ENCODE results near the gene GSTM3. TPM values are rescaled to one million over a fixed set of nuclear protein-coding genes. Genes with fewer than 3 reads are reported as not detected.
"Not testable (repeated sequence)": the region's sequence is repeated elsewhere in the genome, so short reads cannot be mapped to it uniquely, and the experiment has no call there.

The GSTM3 gene
- total RNA-seq, 1 experiment from 2014 or later: 223 TPM

DNA sequence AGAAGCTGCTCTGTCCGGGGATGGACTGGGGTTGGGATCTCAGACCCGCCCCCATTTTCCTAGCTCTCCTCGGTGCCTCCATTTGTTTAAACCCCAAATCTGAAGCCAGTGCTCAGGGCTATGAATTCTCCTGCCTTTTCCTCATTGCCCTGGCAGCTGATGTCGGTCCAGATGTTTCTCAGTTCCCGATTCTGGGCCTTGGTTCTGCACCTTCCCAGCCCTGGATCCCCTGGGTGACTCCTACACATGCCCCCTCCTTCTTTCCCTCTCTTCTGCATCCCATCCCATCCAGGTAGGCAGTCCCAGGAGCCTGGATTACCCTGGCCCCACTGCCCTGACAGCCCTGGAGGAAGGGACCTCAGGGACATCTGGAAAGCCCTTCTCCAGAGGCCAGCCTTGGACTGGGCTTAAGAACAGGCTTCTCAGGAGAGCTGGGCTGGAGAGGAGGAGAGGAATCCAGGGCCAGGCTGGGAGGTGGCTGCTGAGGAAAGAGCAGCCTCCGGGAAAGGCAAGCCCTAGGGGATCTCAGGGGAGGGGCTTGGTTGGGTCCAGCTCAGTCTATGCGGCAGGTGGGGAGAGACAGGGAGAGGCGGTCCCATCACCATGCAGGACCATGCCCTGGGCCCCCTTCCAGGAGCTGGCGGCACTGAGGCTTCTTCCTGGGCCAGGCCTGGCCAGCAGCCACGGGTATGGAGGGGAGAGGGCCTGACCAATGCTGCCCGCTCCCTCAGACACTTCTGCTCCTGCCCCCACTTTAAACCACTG lies 29.7 kb upstream of the GSTM3 start:
- no peak for DNase-seq (ENCODE audit: low read depth in 1 of 2, low spot score in 2 of 2)
- no peaks in the 10 kb centered on the region for H3K36me3 ChIP-seq
- no peak overlapping the region for H3K27ac ChIP-seq
- H3K27me3 ChIP-seq (replicated peaks): no peaks in the 10 kb centered on the region
- H3K9me3 ChIP-seq (replicated peaks): no peaks in the 10 kb centered on the region
- H3K4me3 ChIP-seq: no peak overlapping the region
- H3K4me1 ChIP-seq (replicated peaks): peaks cover 13% of the 10 kb centered on the region

- no peak for DNase-seq (ENCODE audit: low read depth in 1 of 2, low spot score in 2 of 2)
- Histone ChIP-seq H3K4me3 (no peak overlapping the region), H3K4me1 (replicated peaks) (peaks cover 13% of the 10 kb centered on the region), H3K36me3 (no peaks in the 10 kb centered on the region), H3K27ac (no peak overlapping the region), H3K9me3 (replicated peaks) (no peaks in the 10 kb centered on the region), H3K27me3 (replicated peaks) (no peaks in the 10 kb centered on the region)
Observed at GRCh38 chr1:109769330-109770078, 28.7 kb upstream of the GSTM3 start.

DNA sequence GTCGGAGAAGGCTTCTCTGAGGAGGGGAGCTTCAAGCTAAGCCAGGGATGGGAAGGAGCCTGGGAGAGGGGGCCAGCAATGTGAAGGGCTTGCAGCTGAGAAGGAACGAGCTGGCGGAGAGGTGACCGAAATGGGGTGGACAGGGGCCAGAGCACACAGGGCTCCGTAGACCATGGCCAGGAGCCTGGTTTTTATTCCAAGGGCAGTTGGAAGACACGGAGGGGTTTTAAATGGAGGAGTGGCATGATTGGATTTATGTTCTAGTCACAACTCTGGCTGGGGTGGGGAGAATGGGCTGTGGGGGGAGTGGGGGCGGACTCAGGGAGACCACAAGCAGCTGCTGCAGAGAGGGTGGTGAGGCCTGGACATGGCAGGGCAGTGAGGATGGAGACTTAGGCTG lies 28.0 kb upstream of the GSTM3 start:
- no peaks in the 10 kb centered on the region for H3K36me3 ChIP-seq
- no peaks in the 10 kb centered on the region for H3K9me3 ChIP-seq (replicated peaks)
- no peak for DNase-seq (ENCODE audit: low read depth in 1 of 2, low spot score in 2 of 2)
- peaks cover 14% of the 10 kb centered on the region for H3K4me1 ChIP-seq (replicated peaks)
- H3K27ac ChIP-seq: no peak overlapping the region
- no peaks in the 10 kb centered on the region for H3K27me3 ChIP-seq (replicated peaks)
- H3K4me3 ChIP-seq: no peak overlapping the region

DNA sequence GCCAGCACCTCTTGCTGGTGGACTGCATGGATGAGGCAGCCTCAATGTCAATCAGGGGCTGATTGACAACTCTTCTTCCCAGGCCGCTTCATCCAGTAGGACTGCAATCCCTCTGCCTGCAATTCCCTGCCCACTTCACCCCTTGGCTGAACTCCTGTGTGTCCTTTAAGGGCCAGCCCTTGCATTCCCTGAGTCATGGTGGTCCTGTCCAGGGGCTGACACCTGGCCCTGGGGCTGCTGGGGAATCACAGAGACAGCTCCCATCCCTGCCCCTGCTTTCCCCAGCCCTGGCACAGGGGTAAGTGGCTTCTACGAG lies 27.5 kb upstream of the GSTM3 start:
- no peak for DNase-seq (ENCODE audit: low read depth in 1 of 2, low spot score in 2 of 2)
- H3K27ac ChIP-seq: no peak overlapping the region

DNA sequence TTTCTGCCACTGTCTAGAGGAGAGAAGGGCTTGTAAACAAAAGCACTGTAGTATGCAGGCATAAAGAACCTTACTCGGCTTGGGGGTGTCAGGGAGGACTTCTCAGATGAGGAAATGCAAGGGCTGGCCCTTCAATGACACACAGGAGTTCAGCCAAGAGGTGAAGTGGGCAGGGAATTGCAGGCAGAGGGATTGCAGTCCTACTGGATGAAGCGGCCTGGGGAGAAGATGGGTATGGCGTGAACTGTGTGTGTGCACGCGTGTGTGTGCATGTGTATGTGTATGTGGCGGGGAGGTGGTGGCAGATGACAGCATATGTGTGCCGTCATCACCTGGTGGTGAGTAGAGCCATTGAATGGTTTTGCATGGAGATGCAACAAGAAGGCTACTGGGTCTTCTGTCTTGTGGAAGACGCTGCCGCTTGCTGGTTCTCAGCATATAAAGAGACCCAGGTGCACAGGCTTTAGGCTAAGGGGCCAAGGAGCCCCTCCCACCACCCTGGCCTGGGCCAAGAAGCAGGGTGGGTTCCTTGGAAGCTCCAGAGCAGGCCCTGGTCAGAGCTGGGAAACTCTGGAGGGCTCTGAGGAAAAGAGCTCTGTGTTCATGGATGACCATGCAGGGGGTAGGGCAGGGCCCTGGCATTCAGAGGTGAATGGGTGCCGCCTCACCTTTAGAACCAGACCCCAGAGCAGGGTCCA lies 26.9 kb upstream of the GSTM3 start:
- no peaks in the 10 kb centered on the region for H3K27me3 ChIP-seq (replicated peaks)
- no peak overlapping the region for H3K4me3 ChIP-seq
- H3K36me3 ChIP-seq: no peaks in the 10 kb centered on the region
- no peak overlapping the region for H3K27ac ChIP-seq
- H3K9me3 ChIP-seq (replicated peaks): no peaks in the 10 kb centered on the region
- H3K4me1 ChIP-seq (replicated peaks): peaks cover 24% of the 10 kb centered on the region
- DNase-seq (ENCODE audit: low read depth in 1 of 2, low spot score in 2 of 2): peak in 1 of 2 experiments; percentile 31

More for the DNA sequence above, 27.5 kb upstream of the GSTM3 start:
- Histone ChIP-seq H3K4me3 (no peak overlapping the region), H3K36me3 (no peaks in the 10 kb centered on the region), H3K27me3 (replicated peaks) (no peaks in the 10 kb centered on the region), H3K9me3 (replicated peaks) (no peaks in the 10 kb centered on the region), H3K4me1 (replicated peaks) (peaks cover 19% of the 10 kb centered on the region)

GRCh38 chr1:109766991-109767636 lies 26.3 kb upstream of the GSTM3 start:
- H3K9me3 ChIP-seq (replicated peaks); DNase-seq (ENCODE audit: low read depth in 1 of 2, low spot score in 2 of 2); H3K27me3 ChIP-seq (replicated peaks): not testable (repeated sequence)

DNA sequence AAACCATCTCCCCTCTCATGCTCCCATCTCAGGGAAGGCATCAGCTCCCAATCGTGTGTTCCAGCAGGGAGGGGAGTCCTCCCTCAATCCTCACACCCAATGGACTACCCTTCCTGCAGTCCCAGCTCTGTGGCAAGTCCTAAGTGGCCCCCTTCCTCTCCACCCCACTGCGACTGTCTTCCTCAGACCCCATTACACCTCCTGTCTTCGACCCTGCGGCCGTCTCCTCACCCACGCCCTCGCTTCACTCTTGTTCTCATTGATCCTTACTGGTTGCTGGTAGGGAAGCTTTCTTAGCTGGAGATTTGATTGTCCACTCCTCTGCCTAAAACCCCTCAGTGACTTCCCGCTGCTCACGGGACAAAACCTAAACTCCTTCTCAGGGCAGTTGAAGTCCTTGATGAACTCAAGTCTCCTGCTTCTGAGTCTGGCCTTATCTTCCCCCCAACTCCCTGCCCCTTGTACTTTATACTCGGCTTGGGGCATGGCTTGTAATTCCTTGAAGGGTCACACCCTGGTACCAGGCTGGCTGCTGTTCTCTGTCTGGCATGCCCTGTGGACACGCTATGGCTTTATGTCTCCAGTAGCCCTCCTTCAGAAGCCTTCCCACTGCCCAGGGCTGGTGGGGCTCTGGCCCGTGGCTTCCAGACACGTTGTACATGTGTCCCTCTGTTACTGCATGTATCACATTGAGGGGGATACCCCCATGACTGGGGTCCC lies 25.2 kb upstream of the GSTM3 start:
- H3K27ac ChIP-seq: no peak overlapping the region
- no peaks in the 10 kb centered on the region for H3K9me3 ChIP-seq (replicated peaks)
- peak in 1 of 2 experiments; percentile 38 for DNase-seq (ENCODE audit: low read depth in 1 of 2, low spot score in 2 of 2)
- H3K27me3 ChIP-seq (replicated peaks): no peaks in the 10 kb centered on the region
- H3K36me3 ChIP-seq: no peaks in the 10 kb centered on the region
- H3K4me1 ChIP-seq (replicated peaks): peaks cover 14% of the 10 kb centered on the region
- no peak overlapping the region for H3K4me3 ChIP-seq

More at GRCh38 chr1:109766991-109767636, 26.3 kb upstream of the GSTM3 start:
- H3K4me1 ChIP-seq (replicated peaks): peaks cover 20% of the 10 kb centered on the region
- H3K27ac ChIP-seq, H3K36me3 ChIP-seq, H3K4me3 ChIP-seq: not testable (repeated sequence)

DNA sequence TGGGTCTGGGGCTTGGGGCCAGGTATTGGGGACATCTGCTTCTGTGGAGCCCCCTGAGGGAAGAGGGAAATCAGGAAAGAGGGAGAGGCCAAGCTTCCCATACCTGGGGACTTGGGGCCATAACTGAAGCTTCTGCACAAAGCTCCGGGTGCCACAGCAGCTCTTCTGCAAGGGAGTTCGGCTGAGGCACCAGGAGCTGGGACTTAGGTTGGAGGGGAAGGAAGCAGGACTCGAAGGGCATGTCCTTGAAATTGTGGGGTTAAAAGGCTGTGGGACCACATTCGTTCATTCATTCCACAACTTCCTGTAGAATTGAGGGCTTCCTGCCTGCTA lies 24.6 kb upstream of the GSTM3 start:
- peaks cover 14% of the 10 kb centered on the region for H3K4me1 ChIP-seq (replicated peaks)

DNA sequence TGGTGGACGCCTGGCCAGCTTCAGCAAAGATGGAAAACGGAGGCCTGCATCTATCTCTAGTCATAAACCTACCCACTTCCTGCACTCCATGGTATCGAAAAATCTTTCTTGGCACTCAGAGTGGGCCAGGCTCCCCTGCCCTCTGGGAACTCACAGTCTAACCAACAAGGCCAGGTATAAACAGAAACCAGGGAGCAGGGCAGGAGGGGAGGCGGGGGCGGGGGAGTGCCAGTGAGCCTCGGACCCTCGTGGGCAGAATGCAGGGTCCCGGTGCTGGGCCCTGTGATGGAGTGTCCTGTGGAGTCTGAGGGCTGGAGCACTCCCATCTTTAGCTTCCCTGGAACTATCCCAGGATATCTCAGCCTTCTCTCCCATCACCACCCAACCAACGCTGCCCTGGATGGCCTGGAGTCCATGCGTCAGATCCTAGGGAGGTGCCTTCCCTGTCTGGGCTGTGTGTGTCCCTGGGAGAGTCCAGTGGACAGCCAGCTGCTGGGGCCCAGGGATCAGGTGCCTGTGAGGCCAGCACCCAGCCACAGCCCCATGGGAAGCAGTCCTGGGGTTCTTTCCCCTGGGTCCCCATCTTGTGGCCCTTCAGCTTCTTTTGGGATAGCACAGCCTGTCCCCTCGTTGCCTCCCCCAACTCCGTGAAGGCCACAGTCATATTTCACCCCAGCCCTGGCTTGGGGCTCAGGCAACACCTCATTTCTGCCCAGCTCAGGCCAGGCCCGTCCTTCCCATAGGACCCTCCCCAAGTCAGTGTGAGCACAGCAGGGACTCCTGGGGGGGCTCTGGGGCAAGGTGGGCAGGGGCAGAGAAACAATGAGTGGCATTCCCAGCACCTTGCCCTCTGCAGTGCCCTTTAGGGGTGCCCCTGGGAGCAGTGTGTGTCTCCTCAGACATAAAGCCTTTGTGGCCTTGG lies 24.0 kb upstream of the GSTM3 start:
- Histone ChIP-seq H3K27me3 (replicated peaks) (no peaks in the 10 kb centered on the region), H3K4me3 (no peak overlapping the region), H3K4me1 (replicated peaks) (peaks cover 14% of the 10 kb centered on the region), H3K9me3 (replicated peaks) (no peaks in the 10 kb centered on the region), H3K27ac (no peak overlapping the region), H3K36me3 (no peaks in the 10 kb centered on the region)
- peak in 1 of 2 experiments; percentile 41 for DNase-seq (ENCODE audit: low read depth in 1 of 2, low spot score in 2 of 2)

More for the DNA sequence above, 24.6 kb upstream of the GSTM3 start:
- Histone ChIP-seq H3K27me3 (replicated peaks) (no peaks in the 10 kb centered on the region), H3K27ac (no peak overlapping the region), H3K36me3 (no peaks in the 10 kb centered on the region), H3K4me3 (no peak overlapping the region), H3K9me3 (replicated peaks) (no peaks in the 10 kb centered on the region)
- no peak for DNase-seq (ENCODE audit: low read depth in 1 of 2, low spot score in 2 of 2)

DNA sequence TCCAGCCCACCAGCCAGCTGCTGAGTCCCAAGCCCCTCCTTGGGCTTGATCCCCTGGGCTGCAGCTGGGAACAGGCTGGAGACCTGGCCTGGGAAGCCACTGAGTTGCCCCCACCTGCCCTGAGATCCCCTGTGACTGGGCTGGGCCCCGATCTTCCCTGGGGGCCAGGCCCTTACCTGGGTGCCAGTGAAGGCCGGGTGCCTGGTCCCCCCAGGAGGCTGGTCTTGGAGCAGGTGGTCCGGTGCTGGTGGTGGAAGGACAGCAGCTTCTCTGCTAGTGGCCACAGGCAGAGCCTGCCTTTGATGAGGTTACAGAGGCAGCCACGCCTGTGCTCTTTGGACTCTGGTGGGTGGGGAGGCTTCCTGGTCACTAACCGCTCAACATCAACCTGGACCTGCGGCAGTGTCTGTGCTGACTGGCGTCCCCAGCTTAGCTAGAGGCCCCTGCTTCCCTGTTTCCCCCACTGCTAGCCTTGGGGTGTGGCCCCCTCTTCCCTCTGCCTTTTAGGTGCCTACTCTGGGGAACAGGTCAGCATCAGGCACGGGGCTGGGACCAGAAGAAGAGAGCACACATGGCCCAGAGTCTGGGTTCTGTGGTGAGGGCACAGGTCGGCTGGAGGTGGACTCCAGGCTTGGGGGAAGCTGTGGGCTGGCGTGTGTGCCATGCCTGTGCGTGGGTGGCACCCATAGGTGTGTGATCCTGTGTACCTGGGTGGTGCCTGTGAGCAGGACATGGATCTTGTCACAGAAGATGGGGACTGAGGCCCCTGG lies 23.0 kb upstream of the GSTM3 start, which contains the start of gene EPS8L3:
EPS8L3 (minus strand) TSS at position 278 of the 770 bp plus-strand sequence. CDS start 2,174 bp downstream, outside the sequence.
- H3K4me1 ChIP-seq (replicated peaks): peaks cover 14% of the 10 kb centered on the region
- DNase-seq (ENCODE audit: low read depth in 1 of 2, low spot score in 2 of 2): peak in 1 of 2 experiments; percentile 36
- no peak within 1 kb of the TSS for H3K4me3 ChIP-seq

DNA sequence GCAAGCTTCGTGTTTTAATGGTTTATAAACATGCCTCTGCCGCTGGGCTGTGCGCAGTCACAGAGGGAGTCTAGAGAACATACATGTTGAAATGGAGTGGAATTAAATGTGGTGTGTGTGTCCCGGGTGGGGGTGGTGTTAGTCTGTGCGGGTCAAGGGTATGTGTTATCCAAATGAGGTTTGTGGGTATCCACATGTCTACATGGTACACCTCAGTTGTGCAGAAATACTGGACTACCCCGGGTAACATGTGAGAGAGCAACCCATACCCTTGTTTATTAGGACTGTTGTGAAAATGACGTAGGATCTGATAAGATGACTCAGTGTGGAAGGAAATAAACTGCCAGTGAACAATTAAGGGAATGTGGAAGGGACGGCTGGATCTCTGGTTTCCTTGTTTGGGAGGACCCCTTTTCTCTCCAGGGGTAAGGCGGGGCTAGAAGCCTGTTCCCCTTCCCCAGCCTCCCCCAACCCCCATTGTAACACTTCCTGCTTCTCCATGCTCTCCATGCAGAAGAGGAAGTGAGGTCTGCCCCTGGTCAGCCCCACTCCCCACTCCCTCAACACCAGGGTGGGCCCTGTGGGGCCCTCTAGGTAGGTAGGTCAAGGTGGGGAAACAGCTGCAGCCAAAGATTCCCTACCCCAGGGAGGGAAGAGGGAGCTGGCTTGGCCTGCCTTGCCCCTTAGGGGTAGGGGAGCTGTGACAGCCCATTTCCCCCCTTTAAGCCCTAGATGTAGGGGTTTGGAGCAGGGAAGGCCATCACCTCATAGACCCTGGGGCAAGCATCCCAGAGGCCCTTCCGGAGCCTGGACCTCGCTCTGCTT lies 22.2 kb upstream of the GSTM3 start:
- peak; percentile 47 to 60 for DNase-seq (ENCODE audit: low read depth in 1 of 2, low spot score in 2 of 2)
- no peaks in the 10 kb centered on the region for H3K27me3 ChIP-seq (replicated peaks)
- H3K4me3 ChIP-seq: no peak overlapping the region
- no peaks in the 10 kb centered on the region for H3K36me3 ChIP-seq
- peak overlapping the region; percentile 84 for H3K27ac ChIP-seq
- peaks cover 14% of the 10 kb centered on the region for H3K4me1 ChIP-seq (replicated peaks)
- no peaks in the 10 kb centered on the region for H3K9me3 ChIP-seq (replicated peaks)

More for the DNA sequence above, 23.0 kb upstream of the GSTM3 start, which contains the start of gene EPS8L3:
- Histone ChIP-seq H3K36me3 (no peaks in the 10 kb centered on the region), H3K27ac (peak within 1 kb of the TSS; percentile 84), H3K27me3 (replicated peaks) (no peaks in the 10 kb centered on the region), H3K9me3 (replicated peaks) (no peaks in the 10 kb centered on the region)
